Hematopoietic multipotent progenitor cell treated with erythropoietin and hydrocortisone succinate and interleukin-3 and kit ligand, for 17 days (in vitro differentiated cells): ENCODE results near the gene DSCAML1.
"Not testable (repeated sequence)": the region's sequence is repeated elsewhere in the genome, so short reads cannot be mapped to it uniquely, and the experiment has no call there.

Experiments
- DNase-seq: peaks from one replicate; pipeline ENCODE4 v3.0.0-alpha.2; 2015; ENCODE audit warnings: low spot score

Gene DSCAML1

DNA sequence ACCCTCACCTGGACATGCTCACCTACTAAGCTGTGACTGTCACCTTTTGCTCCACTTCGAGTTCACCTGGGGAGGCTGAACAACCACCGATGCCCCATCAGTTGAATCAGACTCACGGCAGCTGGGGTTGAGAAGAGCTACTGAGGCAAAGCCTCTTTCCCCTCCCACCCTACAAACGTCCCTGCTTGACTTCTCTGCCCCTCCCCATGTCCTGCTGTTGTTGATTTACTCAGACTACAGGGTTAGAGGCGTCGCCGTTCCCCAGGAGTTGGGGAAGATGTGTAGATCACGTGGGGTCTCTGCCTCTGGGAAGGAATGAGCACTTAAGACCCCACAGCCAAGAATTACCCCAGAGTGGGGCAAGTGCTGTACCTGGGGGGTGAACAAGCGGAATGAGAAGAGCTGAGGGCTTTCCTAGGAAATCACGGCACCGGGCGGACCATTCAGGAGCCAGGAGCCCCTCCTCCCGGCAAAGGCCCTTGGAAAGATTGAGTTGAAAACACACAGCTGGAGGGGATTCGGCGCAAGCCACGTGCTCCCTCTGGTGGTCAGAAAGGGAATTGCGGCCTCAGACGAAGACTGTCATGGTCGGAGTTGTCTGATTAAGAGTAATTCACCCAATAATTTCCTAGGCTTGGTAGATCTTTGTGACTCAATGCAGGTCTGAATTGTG lies 20.5 kb upstream of the DSCAML1 start:
- peak; percentile 66 for DNase-seq

DNA sequence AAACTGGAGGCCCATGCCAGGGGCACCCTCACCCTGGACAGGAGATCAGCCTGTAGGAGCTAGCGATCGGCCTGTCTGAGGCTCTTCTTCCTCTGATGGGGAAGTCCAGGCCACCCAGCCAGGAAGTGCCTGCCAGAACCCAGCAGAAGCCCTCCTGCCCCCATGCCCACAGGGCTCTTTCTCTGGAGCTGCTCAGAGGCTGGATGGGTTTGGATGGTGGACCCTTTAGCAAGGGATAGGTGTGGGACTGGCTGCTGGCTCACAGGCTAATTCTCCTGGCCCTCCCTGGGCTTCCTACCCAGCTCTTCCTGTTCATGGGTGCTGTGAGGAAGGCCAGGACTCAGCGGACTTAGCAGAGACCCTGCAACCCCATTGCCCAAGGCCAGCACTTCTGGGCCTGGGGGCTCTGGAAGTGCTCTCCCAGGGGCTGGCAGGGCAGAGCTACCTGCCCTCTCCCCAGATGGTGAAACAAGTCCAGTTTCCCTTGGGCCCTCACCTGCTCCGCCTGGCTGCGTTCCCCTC lies 19.9 kb upstream of the DSCAML1 start:
- DNase-seq = no peak

DNA sequence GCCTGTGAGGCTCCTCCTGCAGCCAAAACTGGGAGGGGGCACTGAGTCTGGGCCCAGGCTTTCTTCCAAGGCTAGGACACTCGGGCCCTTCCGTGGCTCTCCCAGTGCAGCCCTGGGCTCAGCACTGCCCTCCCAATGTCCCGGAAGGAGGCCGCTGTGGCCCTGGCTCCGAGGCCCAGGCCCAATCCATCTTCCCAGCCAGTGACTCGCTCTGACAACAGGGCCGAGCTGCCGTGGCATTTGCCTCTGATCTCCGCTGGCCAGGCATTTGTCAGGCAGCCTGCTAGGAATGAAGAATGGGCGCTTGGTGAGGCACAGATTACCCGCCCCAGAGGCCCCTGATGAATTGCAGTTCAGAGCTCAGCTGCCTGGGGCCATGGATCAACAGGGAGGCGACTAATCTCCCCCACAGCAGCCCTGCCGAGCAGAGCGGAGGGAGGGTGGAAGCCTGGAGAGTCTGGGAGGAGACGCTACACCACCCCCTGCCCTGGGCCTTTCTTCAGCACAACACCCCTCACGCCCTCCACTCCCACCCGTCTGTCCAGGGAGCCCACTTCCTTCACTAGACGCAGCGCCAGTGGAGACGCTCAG lies 19.2 kb upstream of the DSCAML1 start:
- DNase-seq = no peak

DNA sequence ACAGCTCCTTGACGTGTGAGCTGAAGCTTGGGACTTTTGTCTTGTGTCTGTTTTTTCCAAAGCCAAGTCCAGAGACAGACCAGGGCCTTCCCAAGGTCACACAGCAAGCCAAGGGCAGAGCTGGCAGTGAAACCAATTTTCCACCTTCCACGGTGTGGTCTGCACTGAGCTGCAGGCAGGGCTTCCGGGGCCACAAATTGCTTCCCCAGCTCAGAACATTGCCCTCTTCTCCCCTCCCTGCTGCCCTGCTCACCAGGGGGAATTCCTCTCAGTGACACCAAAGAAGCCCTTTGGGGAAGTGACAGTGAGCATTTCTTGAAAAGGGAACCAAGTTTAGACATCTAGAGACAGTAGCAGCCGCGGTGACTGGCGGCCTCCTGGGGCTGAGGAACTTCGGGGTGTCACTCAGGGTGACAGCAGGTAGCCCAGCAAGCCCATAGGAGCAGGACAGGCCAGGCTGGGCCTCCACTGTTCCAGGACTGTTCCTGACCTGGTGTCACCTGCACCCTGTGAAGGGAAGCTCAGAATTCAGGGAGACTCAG lies 18.3 kb upstream of the DSCAML1 start:
- no peak for DNase-seq

DNA sequence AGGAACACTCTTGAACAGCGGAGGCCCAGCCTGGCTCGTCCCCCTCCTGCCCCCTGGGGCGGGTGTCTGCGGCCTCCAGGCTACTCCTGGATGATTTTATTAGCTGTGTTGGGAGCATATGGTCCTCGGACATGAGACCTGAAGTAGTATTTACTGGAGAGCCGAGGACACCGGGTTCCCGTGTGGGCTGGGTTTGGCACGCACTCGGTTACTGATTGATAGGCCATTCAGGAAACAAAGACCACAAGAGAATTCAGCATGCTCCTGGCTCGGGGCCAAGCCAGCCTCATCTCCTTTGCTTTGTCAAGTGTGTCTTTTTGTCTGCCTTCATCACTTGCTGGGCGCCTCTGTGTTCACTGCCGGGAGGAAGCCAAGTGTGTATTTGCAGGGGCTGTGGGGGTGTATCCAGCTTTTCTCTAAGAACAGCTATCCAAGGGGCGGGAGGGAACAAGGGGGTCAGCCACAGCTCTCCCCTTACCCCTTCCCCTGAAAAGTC lies 17.8 kb upstream of the DSCAML1 start:
- no peak for DNase-seq

DNA sequence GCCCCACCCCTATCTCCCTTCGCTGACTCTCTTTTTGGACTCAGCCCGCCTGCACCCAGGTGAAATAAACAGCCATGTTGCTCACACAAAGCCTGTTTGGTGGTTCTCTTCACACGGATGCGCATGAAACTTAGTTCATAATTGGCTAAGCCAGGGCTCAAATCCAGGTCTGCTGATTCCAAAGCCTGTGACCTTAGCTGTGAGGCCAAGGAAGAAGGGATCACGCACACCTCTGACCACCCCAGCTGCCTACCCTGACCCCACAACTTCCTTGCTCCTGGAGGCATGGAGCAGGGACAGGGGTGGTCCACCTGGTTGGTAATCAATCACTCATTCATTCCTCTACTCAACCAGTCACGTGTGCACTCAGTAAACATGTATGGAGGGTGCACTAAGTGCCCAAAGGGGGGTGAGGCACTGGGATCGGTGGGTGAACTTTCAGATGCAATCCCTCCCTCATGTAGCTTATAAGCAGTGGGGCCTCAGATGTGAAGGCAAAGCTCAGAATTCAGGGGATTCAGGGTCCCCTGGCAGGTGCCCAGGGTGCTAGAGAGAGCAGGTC lies 17.3 kb upstream of the DSCAML1 start:
- DNase-seq = no peak

DNA sequence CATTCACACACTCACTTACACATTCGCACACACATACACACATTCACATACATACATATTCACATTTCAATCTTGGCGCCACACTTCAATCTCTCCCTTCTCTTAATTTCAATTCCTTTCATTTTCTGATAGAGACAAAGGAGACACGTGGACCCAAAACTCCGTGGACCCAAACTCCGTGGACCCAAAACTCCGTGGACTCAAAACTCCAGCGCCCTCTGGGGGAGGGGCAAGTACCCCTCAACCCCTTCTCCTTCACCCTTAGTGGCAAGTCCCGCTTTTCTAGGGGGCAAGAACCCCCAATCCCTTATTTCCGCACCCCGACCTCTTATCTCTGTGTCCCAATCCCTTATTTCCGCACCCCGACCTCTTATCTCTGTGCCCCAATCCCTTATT lies 13.0 kb upstream of the DSCAML1 start:
- not testable (repeated sequence) for DNase-seq

DNA sequence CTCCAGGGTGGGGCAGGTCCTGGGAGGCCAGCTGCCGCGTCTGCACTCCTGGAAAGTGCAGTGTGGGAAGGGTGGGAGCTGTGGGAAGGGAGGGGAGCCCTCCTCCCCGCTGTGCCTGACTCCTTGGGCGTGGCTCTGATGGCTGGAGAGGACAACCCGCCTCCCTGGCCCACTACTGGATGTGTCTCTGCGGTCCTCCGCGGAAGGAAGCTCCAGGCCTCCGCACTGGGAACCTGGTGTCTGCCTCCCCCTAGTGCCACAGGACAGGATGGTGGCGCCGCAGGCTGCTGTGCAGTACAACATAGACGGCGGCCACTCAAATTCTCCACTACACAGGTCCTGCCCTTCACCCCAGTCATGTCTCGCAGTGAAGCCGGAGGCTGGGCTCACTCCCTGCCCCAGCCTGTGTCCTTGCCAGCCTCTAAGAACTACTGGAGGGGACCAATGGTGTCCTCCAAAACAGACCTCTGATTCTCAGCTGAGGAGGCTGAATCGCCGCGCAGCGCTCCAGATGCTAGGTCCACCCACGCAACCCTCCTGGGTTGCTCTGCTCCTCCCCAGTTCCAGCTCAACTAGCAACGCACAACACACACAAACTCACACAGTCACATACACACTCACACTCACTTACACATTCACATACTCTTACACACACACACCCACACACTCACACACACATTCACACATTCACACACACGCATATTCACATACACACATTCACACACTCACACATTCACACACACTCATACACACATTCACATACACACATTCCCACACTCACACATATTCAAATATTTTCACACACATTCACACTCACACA lies 12.4 kb upstream of the DSCAML1 start:
- no peak for DNase-seq

DNA sequence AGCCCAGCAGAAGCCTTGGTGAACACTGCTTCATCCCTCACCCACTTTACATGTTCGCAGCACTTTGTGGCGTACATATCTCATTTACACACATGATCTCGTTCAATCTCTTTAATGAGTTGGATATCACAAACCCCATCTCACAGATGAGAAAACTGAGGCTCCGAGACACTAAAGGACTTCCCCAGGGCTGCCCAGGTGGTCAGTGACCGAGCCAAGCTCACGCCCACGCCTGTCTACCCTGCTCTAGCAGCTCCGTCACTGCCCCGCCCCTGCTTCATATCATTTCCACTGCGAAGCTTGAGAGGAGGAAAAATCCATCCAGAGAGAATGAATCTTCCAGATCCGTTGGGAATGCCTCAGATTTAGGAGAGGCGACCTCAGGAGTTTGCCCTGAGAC lies 11.8 kb upstream of the DSCAML1 start:
- no peak for DNase-seq

DNA sequence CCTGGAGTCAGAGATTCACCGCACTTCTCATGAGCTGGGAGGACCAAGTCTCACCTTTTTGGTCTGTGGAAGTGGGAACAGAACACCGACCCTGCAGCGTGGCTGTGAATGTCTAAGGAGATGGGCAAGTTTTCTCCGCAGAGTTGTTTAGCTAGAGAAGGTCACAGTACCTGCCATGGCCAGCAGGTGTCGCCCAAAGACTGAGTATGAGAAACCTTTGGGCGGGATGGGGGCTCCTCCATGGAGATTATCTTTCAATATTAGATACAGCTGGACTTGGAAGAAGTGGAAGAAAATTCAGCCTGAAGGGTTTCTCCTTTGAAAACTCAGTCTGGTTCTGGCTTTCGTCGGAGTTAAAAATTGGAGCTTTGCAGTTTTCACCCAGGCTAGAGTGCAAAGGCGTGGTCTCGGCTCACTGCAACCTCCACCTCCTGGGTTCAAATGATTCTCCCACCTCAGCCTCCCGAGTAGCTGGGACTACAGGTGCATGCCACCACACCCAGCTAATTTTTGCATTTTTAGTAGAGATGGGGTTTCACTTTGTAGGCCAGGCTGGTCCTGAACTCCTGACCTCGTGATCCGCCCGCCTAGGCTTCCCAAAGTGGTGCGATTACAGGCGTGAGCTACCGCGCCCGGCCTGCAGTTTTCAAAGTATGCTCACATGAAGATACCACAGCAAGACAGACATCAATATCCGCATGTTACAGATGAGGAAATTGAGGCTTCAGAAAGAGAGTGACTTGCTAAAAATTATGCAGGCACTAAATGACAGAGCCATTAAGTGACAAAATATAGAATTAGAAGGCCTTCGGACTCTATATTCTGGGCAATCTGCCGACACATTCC lies 10.7 kb upstream of the DSCAML1 start:
- peak; percentile 70 for DNase-seq

DNA sequence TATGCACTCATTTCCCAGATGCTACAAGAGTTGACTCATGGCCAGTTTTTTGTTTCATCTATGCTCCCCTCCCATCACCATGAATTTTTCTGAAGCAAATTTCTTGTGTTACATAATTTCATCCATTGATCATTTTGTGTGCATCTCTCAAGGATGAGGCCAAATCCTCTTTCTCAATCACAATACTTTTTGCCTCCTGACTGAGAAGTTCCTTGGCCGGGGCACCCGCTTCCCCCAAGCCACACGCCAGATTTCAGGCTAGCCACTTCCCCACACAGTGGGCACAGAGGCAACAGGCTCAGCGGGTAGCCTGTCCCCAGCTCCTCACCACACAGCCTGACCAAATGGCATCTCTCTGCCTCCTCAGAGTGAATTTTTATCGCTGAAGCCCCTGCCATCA lies 9.8 kb upstream of the DSCAML1 start:
- no peak for DNase-seq

DNA sequence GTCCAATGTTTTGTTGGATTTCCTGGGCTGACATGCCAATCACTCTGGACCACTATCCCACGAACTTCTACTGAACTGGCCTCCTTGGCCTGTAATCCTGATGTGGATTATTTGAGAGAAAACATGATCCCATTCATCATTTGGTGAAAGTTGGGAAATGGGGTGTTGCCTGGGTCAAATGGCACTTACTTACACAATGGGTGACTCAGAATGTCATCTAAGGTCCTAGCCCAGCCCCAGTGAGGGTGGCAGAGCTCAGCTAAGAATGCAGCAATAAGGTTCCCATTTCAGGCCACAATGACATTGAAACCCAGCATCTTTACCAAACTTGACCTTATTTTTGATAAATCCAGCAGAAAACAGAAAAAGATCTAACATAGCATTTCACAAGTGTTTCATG lies 8.0 kb upstream of the DSCAML1 start:
- DNase-seq = no peak

DNA sequence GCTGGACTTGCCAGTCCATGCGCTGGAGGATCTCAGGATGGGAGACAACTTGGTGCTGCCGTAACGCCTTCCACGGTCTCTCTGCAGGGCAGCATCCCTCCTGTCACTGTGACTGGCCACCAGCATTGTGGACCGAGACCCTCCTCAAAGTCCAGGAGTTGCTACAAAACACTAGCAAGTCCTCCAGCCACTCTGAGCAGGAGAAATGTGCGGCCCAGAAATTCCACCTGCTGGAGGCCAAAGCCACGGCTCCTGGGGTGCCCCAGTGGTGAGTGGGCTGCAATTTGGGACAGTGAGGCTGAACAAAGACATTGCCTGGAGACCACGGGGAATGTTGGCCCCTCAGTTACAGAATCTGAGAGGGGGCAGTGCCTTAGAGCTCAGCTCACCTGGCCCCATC lies 6.9 kb upstream of the DSCAML1 start:
- no peak for DNase-seq

DNA sequence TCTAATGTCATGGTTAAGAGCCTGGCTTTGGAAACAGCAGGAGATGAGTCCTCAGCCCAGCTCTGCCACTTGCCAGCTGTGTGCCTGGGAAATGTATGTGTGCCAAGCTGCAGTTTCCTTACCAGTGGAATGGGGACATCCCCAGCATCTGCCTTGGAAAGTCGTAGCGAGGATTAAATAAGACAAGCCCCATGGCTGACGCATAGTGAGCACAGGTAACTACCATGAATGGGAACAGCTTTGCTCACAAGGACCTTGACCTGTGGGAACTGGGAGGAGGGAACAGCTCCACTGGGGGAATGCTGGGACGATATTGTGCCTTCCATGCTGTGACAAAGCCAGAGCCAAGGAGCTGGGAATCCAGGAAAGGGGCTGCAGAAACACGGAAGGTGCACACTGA lies 2.6 kb upstream of the DSCAML1 start:
- DNase-seq = no peak

DNA sequence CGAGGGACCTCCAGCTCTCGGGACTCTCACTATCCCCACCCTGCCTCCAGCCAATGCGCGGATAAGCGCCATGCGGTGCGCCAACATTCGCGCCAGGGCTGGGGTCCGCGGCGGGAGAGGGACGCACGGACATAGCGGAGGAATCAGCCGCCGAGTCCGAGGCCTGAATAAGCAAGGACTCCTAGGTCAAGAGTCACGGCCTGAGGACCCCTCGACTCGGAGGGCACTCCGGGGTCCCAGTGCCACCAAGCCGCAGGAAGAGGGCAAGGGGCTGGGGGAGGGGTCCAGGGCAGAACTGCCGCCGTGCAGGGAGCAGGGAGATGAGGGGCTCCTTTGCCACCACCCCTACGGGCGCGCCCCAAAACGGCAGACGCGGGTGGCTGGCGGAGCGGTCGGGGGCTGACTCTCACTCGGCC lies 552 bp downstream of the DSCAML1 start:
- DNase-seq = no peak

DNA sequence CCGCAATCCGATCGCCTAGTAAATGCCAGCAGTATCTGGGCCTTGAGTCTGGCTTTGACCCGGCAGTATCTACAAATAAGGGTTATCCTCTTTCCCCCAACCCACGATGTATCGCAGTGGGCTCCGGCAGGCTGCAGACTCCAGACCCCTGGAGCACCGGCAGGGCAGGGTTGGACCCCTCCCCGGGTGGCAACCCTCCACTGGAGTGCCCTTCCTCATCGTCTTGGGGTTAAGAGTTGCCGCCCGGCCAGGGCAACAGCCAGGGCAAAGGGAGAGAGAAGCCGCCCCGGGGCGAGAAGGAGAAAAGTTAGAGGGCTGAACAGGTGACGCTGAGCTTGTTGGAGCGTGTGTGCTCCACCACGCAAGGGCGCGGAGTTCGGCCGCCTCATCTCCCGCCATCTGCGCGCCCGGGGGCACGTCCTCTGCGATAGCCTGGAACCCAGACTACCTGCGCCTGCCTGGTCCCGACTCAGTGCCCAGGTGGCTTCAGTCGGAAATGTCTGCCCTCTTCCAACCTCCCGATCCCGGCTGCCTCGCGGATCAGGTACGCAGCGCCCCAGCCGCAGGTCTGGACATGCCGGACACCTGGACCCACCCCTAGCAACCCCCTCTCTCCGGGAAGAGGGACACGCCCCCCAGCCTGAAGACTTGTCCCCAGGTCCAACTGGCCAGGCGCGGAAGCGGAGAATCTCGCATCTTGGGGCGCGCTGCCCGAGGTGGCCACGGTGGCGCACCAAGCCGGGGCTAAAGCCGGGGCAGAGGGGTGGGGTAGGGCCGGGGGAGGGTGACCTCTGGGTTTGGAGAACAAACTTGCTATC lies 1.2 kb downstream of the DSCAML1 start:
- no peak for DNase-seq

DNA sequence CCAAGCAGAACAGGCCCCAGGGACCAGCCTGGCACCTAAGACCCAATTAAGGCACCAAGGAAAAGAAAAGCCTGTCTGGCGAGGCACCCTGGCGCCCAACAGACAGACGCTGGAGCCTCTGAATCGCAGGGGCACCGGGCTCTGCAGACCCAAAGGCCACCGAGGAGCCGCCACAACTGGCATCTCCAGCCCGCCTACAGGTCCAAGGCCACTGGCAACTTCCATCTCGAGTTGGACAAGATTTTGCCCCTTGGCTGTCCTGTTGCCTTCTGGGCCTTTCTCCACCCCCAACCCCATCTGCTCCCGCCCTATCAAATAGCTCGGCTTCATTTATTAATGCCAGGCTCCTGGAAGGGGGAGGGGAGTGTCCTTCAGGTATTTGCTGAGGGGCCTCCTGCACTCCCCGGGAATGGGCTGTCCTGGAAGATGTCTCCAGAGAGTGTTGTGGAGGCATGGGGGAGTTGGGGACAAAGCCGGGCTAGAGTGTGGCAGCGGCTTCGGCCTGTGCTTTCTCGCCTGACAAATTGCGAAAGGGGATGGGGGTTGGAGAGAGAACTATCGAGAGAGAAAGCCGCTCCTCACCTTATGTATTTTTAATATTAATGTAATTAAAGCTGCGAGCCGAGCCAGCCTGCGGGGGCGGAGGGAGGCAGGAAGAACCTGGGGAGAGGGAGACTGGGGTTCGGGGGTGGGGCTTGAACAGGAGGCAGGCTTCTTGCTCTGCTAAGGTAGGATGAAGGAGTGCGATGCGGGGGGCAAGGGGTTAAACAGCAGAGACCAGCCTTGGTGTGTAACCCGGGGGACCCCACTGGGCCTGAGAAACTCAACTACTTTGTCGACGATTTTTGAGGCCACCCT lies 2.0 kb downstream of the DSCAML1 start:
- no peak for DNase-seq

DNA sequence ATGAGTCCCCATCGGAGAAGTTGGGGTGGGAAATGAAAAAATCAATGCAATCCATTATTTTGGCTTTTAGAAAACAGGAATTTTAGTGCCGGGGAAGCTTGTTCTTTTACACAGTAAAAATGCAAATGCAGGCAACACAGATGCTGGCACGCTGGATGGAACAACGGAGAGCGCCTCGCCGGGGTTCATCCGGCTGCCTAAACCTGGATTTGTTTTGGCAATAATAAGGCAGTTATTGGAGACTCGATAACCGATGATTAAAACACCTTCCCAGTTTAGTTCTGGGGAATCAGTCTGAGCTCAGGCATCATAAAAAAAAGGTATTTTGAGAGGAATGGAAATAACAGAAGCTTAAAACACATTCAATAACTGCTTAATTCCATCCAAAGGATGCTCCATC lies 2.9 kb downstream of the DSCAML1 start:
- no peak for DNase-seq

DNA sequence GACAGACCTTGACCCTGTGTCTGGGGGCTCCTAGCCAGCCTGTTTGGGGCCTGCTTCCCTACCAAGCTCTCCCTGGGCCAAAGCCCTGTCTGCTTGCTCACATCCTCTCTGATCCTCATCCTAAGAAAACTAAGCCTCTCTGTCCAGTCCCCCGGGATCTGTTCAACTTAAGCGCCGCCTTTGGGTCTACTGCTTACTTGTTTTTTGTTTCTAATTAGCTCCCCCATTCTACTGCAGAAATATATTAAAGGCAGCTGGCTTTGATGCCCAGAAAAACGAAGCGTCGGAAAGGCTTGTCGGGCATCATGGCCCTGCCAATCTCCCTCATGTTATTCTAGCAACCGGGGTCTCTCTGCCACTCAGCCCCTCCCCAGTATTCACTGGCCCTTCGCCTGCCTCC lies 3.4 kb downstream of the DSCAML1 start:
- no peak for DNase-seq

DNA sequence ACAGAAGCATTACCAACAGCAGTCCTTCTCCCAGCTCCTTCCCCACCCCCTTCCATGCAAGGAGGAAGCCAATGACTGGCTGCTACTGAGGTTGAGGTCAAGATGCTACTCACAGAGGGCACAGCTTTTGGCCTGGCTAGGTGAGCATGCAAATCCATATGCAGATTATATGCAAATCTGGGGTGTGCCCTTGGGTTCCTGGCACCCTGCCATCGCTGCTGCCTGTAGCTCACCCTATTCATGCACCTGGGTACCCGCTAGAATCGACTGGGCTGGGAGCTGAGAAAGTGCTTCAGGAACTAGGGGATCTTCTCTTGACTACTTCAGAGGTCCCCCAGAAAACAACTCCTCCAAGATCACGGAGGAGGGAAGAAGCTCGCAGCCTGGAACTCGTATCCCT lies 4.0 kb downstream of the DSCAML1 start:
- DNase-seq = no peak
